Mucosa of gallbladder (tissue), 1 donor: ENCODE results near the gene PCDHA8. TPM values are rescaled to one million over a fixed set of nuclear protein-coding genes. Genes with fewer than 3 reads are reported as not detected.
"Not testable (repeated sequence)": the region's sequence is repeated elsewhere in the genome, so short reads cannot be mapped to it uniquely, and the experiment has no call there.

Experiments
- DNase-seq: peaks from one replicate; pipeline ENCODE4 v3.0.0-alpha.2; 2020; ENCODE audit warnings: low spot score
- total RNA-seq: library from RNA; stranded (reverse); gene quantifications from one replicate; pipeline ENCODE4 v1.2.1, GENCODE V29; 2021
- donor health status: DM: no; HTN: no; CAD: no.

PCDHA8 gene
- total RNA-seq, 1 donor from 2014 or later, result 0.49 TPM

DNA sequence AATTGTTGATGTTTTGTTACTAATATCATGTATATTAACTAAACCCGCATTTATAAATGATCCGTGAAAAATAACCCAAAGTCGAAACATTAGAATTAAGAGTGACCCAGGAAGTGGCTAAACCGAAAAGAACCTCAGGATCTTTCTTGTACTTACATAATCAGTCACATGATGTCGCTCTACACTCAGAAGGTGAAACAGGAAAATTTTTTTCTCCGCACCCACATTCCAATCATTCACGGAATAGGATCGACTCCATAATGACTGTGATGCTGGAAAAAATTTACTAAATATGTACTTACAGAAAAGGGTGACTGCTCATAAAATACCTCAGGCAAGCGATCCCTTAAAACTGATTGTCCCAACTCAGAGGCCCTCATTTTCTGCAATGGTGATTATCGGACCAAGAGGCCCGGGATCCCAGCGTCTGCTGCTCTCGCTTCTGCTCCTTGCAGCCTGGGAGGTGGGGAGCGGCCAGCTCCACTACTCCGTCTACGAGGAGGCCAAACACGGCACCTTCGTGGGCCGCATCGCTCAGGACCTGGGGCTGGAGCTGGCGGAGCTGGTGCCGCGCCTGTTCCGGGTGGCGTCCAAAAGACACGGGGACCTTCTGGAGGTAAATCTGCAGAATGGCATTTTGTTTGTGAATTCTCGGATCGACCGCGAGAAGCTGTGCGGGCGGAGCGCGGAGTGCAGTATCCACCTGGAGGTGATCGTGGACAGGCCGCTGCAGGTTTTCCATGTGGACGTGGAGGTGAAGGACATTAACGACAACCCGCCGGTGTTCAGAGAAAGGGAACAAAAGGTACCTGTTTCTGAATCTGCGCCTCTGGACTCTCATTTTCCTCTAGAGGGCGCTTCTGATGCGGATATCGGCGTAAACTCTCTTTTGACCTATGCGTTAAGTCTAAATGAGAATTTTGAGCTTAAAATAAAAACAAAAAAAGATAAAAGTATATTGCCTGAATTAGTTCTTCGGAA, 34.4 kb downstream of the PCDHA8 start, which contains the start of gene PCDHA12:
PCDHA12 (plus strand) TSS at position 224 of the 981 bp plus-strand sequence; CDS start at position 389, 165 bp downstream.
- no peak for DNase-seq

- DNase-seq, result not testable (repeated sequence)
Observed at GRCh38 chr5:140876541-140877261, 35.7 kb downstream of the PCDHA8 start.

DNA sequence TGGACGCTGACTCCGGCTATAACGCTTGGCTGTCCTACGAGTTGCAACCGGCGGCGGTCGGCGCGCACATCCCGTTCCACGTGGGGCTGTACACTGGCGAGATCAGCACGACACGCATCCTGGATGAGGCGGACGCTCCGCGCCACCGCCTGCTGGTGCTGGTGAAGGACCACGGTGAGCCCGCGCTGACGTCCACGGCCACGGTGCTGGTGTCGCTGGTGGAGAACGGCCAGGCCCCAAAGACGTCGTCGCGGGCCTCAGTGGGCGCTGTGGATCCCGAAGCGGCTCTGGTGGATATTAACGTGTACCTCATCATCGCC, 36.2 kb downstream of the PCDHA8 start:
- DNase-seq, result no peak

GRCh38 chr5:140881889-140882590, 41.1 kb downstream of the PCDHA8 start, which contains the start of gene PCDHA13:
Gene PCDHA13, plus strand, starts transcription at chr5:140882124. Its CDS starts 145 bp downstream, at chr5:140882269.
- DNase-seq, result no peak

DNA sequence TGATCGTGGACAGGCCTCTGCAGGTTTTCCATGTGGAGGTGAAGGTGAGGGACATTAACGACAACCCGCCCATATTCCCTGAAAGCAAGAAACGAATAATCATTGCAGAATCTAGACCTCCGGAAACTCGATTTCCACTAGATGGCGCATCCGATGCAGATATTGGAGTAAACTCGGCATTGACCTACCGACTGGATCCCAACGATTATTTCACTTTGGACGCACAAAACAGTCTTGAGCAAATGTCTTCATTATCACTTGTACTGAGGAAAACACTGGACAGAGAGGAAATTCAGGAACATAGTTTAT, 41.6 kb downstream of the PCDHA8 start:
- DNase-seq, result peak; percentile 42

- DNase-seq, result no peak
Observed at GRCh38 chr5:140883373-140883772, 42.4 kb downstream of the PCDHA8 start.

- DNase-seq, result no peak
Observed at GRCh38 chr5:140883927-140884697, 43.1 kb downstream of the PCDHA8 start.

Other genes with a start within 250 kb of the PCDHA8 start
- 104 TPM for gene CD14, start 208.0 kb upstream of the PCDHA8 start, total RNA-seq
- 20.6 TPM for gene TMCO6, start 201.7 kb upstream of the PCDHA8 start, total RNA-seq
- 73.0 TPM for gene NDUFA2, start 193.6 kb upstream of the PCDHA8 start, total RNA-seq
- gene IK, start 193.4 kb upstream of the PCDHA8 start, total RNA-seq, result 72.1 TPM
- 22.1 TPM for gene WDR55, start 176.3 kb upstream of the PCDHA8 start, total RNA-seq
- gene DND1, start 167.6 kb upstream of the PCDHA8 start, total RNA-seq, result 2.5 TPM
- gene HARS1, start 149.8 kb upstream of the PCDHA8 start, total RNA-seq, result 45.5 TPM
- gene HARS2, start 149.7 kb upstream of the PCDHA8 start, total RNA-seq, result 30.5 TPM
- 50.9 TPM for gene ZMAT2, start 140.7 kb upstream of the PCDHA8 start, total RNA-seq
- gene PCDHA1, start 55.0 kb upstream of the PCDHA8 start, total RNA-seq, result 0.06 TPM
- gene PCDHA2, start 46.3 kb upstream of the PCDHA8 start, total RNA-seq, result 0.20 TPM
- 1.9 TPM for gene PCDHA3, start 40.1 kb upstream of the PCDHA8 start, total RNA-seq
- 8.0 TPM for gene PCDHA4, start 34.1 kb upstream of the PCDHA8 start, total RNA-seq
- 1.2 TPM for gene PCDHA5, start 19.6 kb upstream of the PCDHA8 start, total RNA-seq
- 2.0 TPM for gene PCDHA6, start 13.2 kb upstream of the PCDHA8 start, total RNA-seq
- 0.89 TPM for gene PCDHA7, start 6.9 kb upstream of the PCDHA8 start, total RNA-seq
- gene PCDHA9, start 7.2 kb downstream of the PCDHA8 start, total RNA-seq, result 0.29 TPM
- gene PCDHA10, start 14.7 kb downstream of the PCDHA8 start, total RNA-seq, result 2.9 TPM
- gene PCDHA11, start 27.8 kb downstream of the PCDHA8 start, total RNA-seq, result 2.9 TPM
- 10.0 TPM for gene PCDHA12, start 34.1 kb downstream of the PCDHA8 start, total RNA-seq
- 6.7 TPM for gene PCDHA13, start 40.9 kb downstream of the PCDHA8 start, total RNA-seq
- gene PCDHAC1, start 85.1 kb downstream of the PCDHA8 start, total RNA-seq, result 12.2 TPM
- 33.4 TPM for gene PCDHAC2, start 125.3 kb downstream of the PCDHA8 start, total RNA-seq
- 0.09 TPM for gene PCDHB1, start 210.2 kb downstream of the PCDHA8 start, total RNA-seq